CD4-positive, alpha-beta T cell treated with Interleukin-12 subunit alpha and Interleukin-12 subunit beta, for 1 hour (primary cell): ENCODE results near the gene PNCK.

Experiments used
- DNase-seq: peaks from one replicate; pipeline ENCODE4 v3.0.0-alpha.2; 2020

The PNCK gene

DNA sequence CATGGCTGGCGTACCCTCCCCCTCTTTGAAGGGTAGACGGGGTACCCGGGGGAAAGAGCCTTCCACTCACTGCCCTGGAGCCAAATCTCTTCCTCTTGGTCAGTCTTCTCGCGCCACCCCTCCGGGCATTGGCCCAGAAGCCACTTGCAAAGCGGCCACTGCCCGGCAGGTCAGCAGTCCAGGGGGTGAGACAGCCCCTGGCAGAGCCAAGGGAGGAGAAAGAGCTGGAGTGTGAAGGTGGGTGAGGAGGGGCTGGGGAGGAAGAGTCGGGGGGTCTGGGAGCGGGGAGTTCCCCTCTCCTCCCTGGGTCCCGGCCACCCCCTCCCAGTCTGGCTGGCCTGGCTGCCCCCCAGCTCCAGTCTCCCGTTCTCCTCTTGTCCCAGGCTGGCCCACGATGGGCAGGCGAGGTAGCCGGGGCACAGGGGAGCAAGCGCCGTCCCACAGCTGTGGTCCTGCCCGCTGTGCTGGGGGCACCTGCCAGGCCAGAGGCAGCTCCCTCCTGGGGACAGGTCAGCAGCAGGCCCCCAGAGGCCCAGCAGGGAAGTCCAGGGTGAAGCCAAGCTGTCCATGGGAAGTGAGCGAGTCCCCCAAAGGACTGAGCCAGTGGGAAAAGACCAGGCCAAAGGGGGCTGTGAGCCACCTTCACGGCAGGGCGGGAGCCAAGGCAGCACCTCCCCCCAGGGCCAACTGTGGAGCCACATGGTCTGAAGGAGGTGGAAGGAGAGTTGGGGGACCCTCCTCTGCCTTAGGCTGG is 48.2 kb downstream of the PNCK start:
- no peak for DNase-seq

DNA sequence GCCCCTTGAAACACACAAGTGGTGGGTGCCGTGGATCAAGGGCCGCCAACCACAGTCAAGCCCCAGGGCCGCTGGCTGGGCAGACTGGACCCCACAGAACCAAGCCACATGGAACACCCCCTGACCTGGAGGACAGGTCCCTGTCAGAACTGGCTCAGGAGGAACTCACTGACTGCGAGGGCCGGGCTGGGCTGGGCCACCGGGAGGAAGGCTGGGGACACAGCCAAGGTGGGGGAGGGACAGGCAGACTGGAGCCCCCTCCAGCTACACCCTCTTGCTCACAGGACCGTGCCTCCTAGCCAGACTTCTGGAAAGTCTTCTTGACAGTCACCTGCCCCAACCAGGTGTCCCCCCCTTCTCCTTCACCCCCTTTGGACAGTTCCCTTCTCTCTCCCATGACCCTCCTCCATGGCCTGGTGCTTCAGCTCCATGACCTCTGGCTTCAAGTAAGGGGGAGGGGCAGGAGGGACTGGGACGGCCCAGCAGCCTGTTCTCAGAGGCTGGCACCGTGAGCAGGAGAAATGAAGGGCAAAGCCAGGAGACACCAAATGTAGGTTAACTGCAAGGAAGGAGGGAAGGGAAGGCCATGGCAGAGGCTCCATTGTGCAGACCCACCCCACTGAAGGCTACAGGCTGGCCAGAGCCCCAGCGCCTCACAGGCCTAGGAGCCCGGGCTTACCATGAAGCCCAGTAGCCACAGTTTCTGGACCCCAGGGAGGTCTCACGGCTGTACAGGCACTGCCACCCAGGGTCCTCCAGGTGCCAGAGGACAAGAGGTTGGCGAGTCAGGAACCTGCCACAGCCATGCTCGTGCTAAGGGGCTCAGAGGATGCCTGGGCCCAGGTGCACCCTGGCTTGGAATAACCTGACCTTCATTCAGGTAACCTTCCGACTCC is 49.2 kb downstream of the PNCK start:
- DNase-seq = no peak

DNA sequence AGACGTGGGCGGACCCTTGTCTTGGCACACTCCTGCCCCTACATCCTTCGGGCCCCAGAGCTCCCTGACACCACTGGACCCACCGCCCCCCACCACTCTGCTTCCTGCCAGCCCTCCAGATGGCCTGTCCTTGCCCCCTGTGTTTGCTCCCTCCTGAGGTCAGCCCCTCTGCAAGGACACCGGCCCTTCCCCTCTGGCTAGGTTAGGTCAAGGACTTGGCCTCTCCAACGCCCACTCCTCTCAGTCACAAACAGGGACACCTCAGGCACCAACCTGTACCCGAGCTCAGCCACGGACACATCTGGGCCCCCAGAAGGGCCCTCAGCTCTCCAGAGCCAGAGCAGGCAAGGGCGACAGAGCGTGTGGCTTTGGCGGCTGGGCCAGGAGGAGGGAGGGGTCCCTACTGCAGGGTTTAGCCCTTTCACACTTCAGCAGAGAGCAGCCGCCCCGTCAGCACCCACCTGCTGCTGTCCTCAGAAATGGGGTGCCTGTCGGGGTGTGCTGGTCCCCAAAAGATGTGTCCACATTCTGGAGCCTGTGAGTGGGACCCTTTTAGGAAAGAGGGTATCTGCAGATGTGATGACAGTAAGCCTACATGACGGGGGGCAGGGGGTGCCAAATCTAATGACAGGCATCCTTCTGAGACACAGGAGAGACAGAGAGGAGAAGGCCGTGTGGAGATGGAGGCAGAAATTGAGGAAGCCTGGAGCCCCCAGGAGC is 50.1 kb downstream of the PNCK start:
- DNase-seq = no peak

- DNase-seq = no peak
Measured at GRCh38 chrX:153622661-153623309, 50.8 kb downstream of the PNCK start.

DNA sequence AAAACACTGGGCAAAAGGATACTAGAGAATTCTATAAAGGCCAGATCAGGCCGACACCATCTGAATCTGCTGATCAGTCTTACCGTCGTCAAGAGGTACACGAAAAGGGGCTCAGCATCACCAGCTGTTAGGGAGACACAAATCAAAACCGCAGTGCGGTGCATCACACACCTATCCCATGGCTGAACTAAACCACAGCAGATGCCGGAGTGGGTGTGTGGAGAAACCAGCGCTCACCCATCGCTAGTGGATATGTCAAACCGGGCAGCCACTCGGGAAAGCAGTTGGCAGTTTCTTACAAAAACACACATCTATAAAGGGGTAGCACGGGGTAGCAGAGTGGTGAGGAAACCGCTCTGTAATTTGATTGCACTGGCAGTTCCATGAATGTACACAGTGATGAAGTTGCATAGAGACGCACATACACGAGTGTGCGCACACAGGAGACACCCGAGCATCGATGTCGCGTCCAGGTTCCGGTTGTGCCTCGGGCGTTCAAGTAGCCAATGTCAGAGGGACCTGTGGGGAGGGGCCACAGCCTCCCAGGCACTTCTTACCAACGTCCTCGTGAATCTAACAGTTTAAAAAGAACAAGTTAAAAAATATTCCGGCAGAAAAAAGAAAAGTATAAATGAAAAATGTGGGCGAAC is 51.5 kb downstream of the PNCK start:
- no peak for DNase-seq

DNA sequence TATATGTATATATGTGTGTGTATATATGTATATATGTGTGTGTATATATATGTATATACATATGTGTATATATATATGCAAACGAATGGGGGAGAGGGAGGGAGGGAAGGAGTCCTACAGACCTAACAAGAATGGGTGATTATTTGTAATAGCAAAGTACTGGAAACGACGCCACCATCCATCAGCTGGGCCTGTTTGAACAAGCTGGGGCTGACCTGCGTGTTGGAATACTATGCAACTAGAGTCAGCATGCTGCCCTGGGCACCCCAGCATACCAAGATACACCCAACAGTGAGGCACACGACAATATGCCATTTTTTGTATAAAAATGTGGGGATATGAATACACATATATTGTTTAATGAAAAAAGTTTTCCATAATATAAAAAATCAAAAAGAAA is 53.0 kb downstream of the PNCK start:
- DNase-seq = no peak
